ENCODE results near the gene TLCD5. TPM values are rescaled to one million over a fixed set of nuclear protein-coding genes. Genes with fewer than 3 reads are reported as not detected.
A peak's percentile ranks its signal among the peaks of the same experiment; 100 is the strongest.

Gene TLCD5
- total RNA-seq, 1 experiment from 2014 or later: 0.38 TPM

- DNase-seq (ENCODE audit: low spot score): no peak
These were observed 17.6 kb upstream of the TLCD5 start for GRCh38 chr11:120307476-120307875.

GRCh38 chr11:120308081-120308480, 17.0 kb upstream of the TLCD5 start:
- DNase-seq (ENCODE audit: low spot score): no peak

- peak; percentile 73 for DNase-seq (ENCODE audit: low spot score)
These were observed 14.2 kb upstream of the TLCD5 start for GRCh38 chr11:120310870-120311269.

- no peak for DNase-seq (ENCODE audit: low spot score)
These were observed 10.2 kb upstream of the TLCD5 start for GRCh38 chr11:120314861-120315260.

- peak; percentile 56 for DNase-seq (ENCODE audit: low spot score)
These were observed 8.0 kb upstream of the TLCD5 start for GRCh38 chr11:120316880-120317688.

GRCh38 chr11:120317689-120318480, 7.2 kb upstream of the TLCD5 start:
- no peak for DNase-seq (ENCODE audit: low spot score)

- no peak for DNase-seq (ENCODE audit: low spot score)
These were observed 6.2 kb upstream of the TLCD5 start for GRCh38 chr11:120318906-120319305.

GRCh38 chr11:120326228-120326627, 1.1 kb downstream of the TLCD5 start:
- no peak for DNase-seq (ENCODE audit: low spot score)

GRCh38 chr11:120326845-120327281, 1.8 kb downstream of the TLCD5 start:
- no peak for DNase-seq (ENCODE audit: low spot score)

- DNase-seq (ENCODE audit: low spot score): no peak
These were observed 2.2 kb downstream of the TLCD5 start for GRCh38 chr11:120327311-120327710.

GRCh38 chr11:120329556-120329955, 4.5 kb downstream of the TLCD5 start:
- DNase-seq (ENCODE audit: low spot score): no peak

GRCh38 chr11:120330045-120330444, 4.9 kb downstream of the TLCD5 start:
- DNase-seq (ENCODE audit: low spot score): no peak

- DNase-seq (ENCODE audit: low spot score): no peak
These were observed 6.3 kb downstream of the TLCD5 start for GRCh38 chr11:120331301-120331996.

GRCh38 chr11:120332822-120333716, 8.0 kb downstream of the TLCD5 start:
- DNase-seq (ENCODE audit: low spot score): no peak

GRCh38 chr11:120333801-120334200, 8.7 kb downstream of the TLCD5 start:
- no peak for DNase-seq (ENCODE audit: low spot score)

- DNase-seq (ENCODE audit: low spot score): no peak
These were observed 9.2 kb downstream of the TLCD5 start for GRCh38 chr11:120334332-120334731.

- peak; percentile 98 for DNase-seq (ENCODE audit: low spot score)
These were observed 9.9 kb downstream of the TLCD5 start for GRCh38 chr11:120334894-120335462.

- no peak for DNase-seq (ENCODE audit: low spot score)
These were observed 10.4 kb downstream of the TLCD5 start for GRCh38 chr11:120335556-120335907.

- DNase-seq (ENCODE audit: low spot score): peak; percentile 97
These were observed 11.0 kb downstream of the TLCD5 start, which contains the start of gene ARHGEF12 for GRCh38 chr11:120335908-120336640. ARHGEF12 (plus strand) TSS chr11:120336413; CDS start chr11:120337244, 831 bp downstream.

All from HT-29 (cell line).